B cell (primary cell): ENCODE results near the gene SPEG. TPM values are rescaled to one million over a fixed set of nuclear protein-coding genes. Genes with fewer than 3 reads are reported as not detected.

ENCODE experiments used
- ATAC-seq: fragments of 200-7000 bp; cut with Tn5 transposase; one replicate; pipeline ENCODE4 v1.10.0; 2021; ENCODE audit warnings: low read depth, mild to moderate bottlenecking, moderate number of reproducible peaks, moderate library complexity
- CTCF ChIA-PET: fragments of 350-600 bp; sonication (Branson Sonifier 250); formaldehyde crosslinking; loops from one replicate; lab custom pipeline; 2021; ENCODE audit warnings: antibody characterized with exemption, inconsistent platforms; lab: Charles Lee
- POLR2A ChIA-PET: fragments of 350-600 bp; sonication (Branson Sonifier 250); formaldehyde crosslinking; loops from one replicate; lab custom pipeline; 2021; ENCODE audit warnings: antibody characterized with exemption; lab: Charles Lee
- DNase-seq: peaks from one replicate; pipeline ENCODE4 v3.0.0; 2013
- H2AFZ ChIP-seq: 2 replicates; pipeline ENCODE4 v1.6.1; 2012; ENCODE audit warnings: mild to moderate bottlenecking, low read depth, low read length; ENCODE audit not compliant: insufficient read depth, poor library complexity, severe bottlenecking
- H3K27ac ChIP-seq, 2 donors: 1 replicate in 1 of 2; 2 replicates in 1 of 2; pipeline ENCODE4 v1.5.1; 2012 to 2013; ENCODE audit warnings: low read length in 2 of 2, mild to moderate bottlenecking in 2 of 2, moderate library complexity in 1 of 2
- H3K27me3 ChIP-seq, 4 experiments: fragments of 200-600 bp in 1 of 4; sonication (generic) in 1 of 4; replicated peaks in 1 of 4; 1 replicate in 2 of 4; 2 replicates in 2 of 4; pipeline versions ENCODE4 v1.6.1 to v1.7.0; 2013 to 2016; ENCODE audit warnings: low read length in 3 of 4, mild to moderate bottlenecking in 2 of 4, mixed read lengths in 1 of 4, moderate library complexity in 1 of 4; ENCODE audit not compliant: insufficient read depth in 4 of 4, control insufficient read depth in 3 of 4; ENCODE audit errors: control extremely low read depth in 1 of 4
- H3K36me3 ChIP-seq, 2 experiments: replicated peaks in 1 of 2; 1 replicate in 1 of 2; 2 replicates in 1 of 2; pipeline versions ENCODE4 v1.6.1 to v1.7.1; 2013; ENCODE audit warnings: low read length in 1 of 2; ENCODE audit not compliant: insufficient read depth in 2 of 2, control insufficient read depth in 1 of 2; ENCODE audit errors: control extremely low read depth in 1 of 2, extremely low read depth in 1 of 2
- H3K4me1 ChIP-seq, 2 donors: fragments of 200-600 bp in 1 of 2; sonication (generic) in 1 of 2; 1 replicate in 1 of 2; 2 replicates in 1 of 2; pipeline versions ENCODE4 v1.5.1 to v1.6.1; 2013 to 2017; ENCODE audit warnings: low read length in 2 of 2; ENCODE audit not compliant: control insufficient read depth in 2 of 2, insufficient read depth in 2 of 2
- H3K4me2 ChIP-seq: replicated peaks from 2 replicates; pipeline ENCODE3; 2012; ENCODE audit warnings: mild to moderate bottlenecking, low read depth, low read length; ENCODE audit not compliant: poor library complexity, severe bottlenecking
- H3K4me3 ChIP-seq, 5 experiments: fragments of 200-600 bp in 1 of 5; sonication (generic) in 1 of 5; 1 replicate in 3 of 5; 2 replicates in 2 of 5; pipeline versions ENCODE4 v1.5.1 to v1.7.0; 2011 to 2016; ENCODE audit warnings: low read length in 4 of 5, mild to moderate bottlenecking in 4 of 5, low read depth in 2 of 5, control low read depth in 1 of 5, moderate library complexity in 1 of 5; ENCODE audit not compliant: insufficient read depth in 1 of 5; ENCODE audit errors: control extremely low read depth in 1 of 5, extremely low read depth in 1 of 5
- H3K79me2 ChIP-seq: fragments of 200-600 bp; sonication (generic); one replicate; pipeline ENCODE4 v1.6.0; 2016; ENCODE audit warnings: low read length; ENCODE audit not compliant: control insufficient read depth, insufficient read depth
- H3K9ac ChIP-seq: fragments of 200-600 bp; sonication (generic); 2 replicates; pipeline ENCODE4 v1.6.1; 2017; ENCODE audit warnings: mild to moderate bottlenecking, low read length, moderate library complexity
- H3K9me3 ChIP-seq, 3 donors: one replicate each; pipeline versions ENCODE4 v1.6.1 to v1.7.1; 2013; ENCODE audit warnings: low read length in 2 of 3; ENCODE audit not compliant: control insufficient read depth in 2 of 3, insufficient read depth in 1 of 3; ENCODE audit errors: control extremely low read depth in 1 of 3
- H4K20me1 ChIP-seq: 2 replicates; pipeline ENCODE4 v1.6.0; 2012; ENCODE audit warnings: mild to moderate bottlenecking, low read length; ENCODE audit not compliant: insufficient read depth, control insufficient read depth, poor library complexity, severe bottlenecking
- H3K27ac Mint-ChIP-seq: one replicate; pipeline ENCODE4 v1.8.0; 2021; ENCODE audit warnings: mixed read lengths
- H3K27me3 Mint-ChIP-seq: one replicate; pipeline ENCODE4 v1.8.0; 2021; ENCODE audit warnings: mixed read lengths
- H3K4me1 Mint-ChIP-seq: one replicate; pipeline ENCODE4 v1.8.0; 2021; ENCODE audit warnings: mixed read lengths
- H3K4me3 Mint-ChIP-seq: one replicate; pipeline ENCODE4 v1.8.0; 2021; ENCODE audit warnings: mixed read lengths
- H3K9me3 Mint-ChIP-seq: one replicate; pipeline ENCODE4 v1.8.0; 2022; ENCODE audit warnings: mixed read lengths; ENCODE audit not compliant: insufficient read depth
- CTCF ChIP-seq: fragments of 200-600 bp; IDR thresholded peaks from one replicate; pipeline ENCODE4 v1.8.0; 2022; ENCODE audit warnings: antibody characterized with exemption, mild to moderate bottlenecking
- EZH2 ChIP-seq: IDR thresholded peaks from 2 replicates; pipeline ENCODE4 v1.6.1; 2012; ENCODE audit warnings: borderline replicate concordance, low read depth, mild to moderate bottlenecking, moderate library complexity, low read length; ENCODE audit not compliant: insufficient read depth, poor library complexity, severe bottlenecking
- WGBS: methylation state at CpG from one replicate; pipeline ENCODE4 v1.1.5; 2013; ENCODE audit warnings: missing lambda C conversion rate; ENCODE audit not compliant: insufficient coverage; 5-methylcytosine and 5-hydroxymethylcytosine counted together
- intact Hi-C: fragments of 100-400 bp; cut with micrococcal nuclease; formaldehyde crosslinking; loops from one replicate; pipeline ENCODE4 v1.10.0; 2022
- polyA plus RNA-seq: library from polyadenylated mRNA; depleted of rRNA; stranded (reverse); fragments of >200 nt; gene quantifications from 2 replicates; pipeline ENCODE4 v1.2.3, GENCODE V29; 2012
- total RNA-seq, 2 donors: library from RNA; stranded (reverse); fragments of 120-200 nt in 1 of 2; gene quantifications; 1 replicate in 1 of 2; 2 replicates in 1 of 2; pipeline versions ENCODE4 v1.2.3 to v1.2.4, GENCODE V29; 2013 to 2022

The SPEG gene
- total and polyA plus RNA-seq, 2 donors (not counting 1 experiment from before 2014, with no cell fraction given), result 0.03 to 0.74 TPM

GRCh38 chr2:219437141-219437540 lies 2.5 kb downstream of the SPEG start:
- Mint-ChIP-seq H3K4me3 (no peak overlapping the region), H3K9me3 (no peaks in the 10 kb centered on the region), H3K27me3 (peaks cover 47% of the 10 kb centered on the region), H3K4me1 (peaks cover 9% of the 10 kb centered on the region), H3K27ac (no peak overlapping the region)
- Histone ChIP-seq H2AFZ (no peak overlapping the region), H3K9me3 (peaks cover 0 to 10% (median 0%) of the 10 kb centered on the region in 3 donors), H3K4me3 (no peak overlapping the region), H3K4me1 (peaks cover 6 to 10% of the 10 kb centered on the region in 2 donors), H3K4me2 (no peak overlapping the region), H4K20me1 (no peaks in the 10 kb centered on the region), H3K27me3 (peaks cover 0 to 56% (median 20%) of the 10 kb centered on the region in 4 experiments), H3K27ac (no peak overlapping the region), H3K36me3 (no peaks in the 10 kb centered on the region), H3K79me2 (no peaks in the 10 kb centered on the region), H3K9ac (no peak overlapping the region)
- ChIA-PET POLR2A (no interaction called here), CTCF (no interaction called here)
- DNase-seq, result no peak
- intact Hi-C loops, result no loop called here
- TF ChIP-seq EZH2, result no peak
- no peak for TF ChIP-seq CTCF
- ATAC-seq, result no peak
- 96% methylated on average over 3 of the region's 3 CpGs for WGBS

GRCh38 chr2:219437690-219438206 lies 3.1 kb downstream of the SPEG start:
- Mint-ChIP-seq H3K27me3 (peaks cover 49% of the 10 kb centered on the region), H3K9me3 (no peaks in the 10 kb centered on the region), H3K4me1 (peaks cover 13% of the 10 kb centered on the region), H3K4me3 (no peak overlapping the region), H3K27ac (no peak overlapping the region)
- TF ChIP-seq CTCF (no peak), EZH2 (no peak)
- CTCF ChIA-PET, result no interaction called here
- Histone ChIP-seq H3K4me3 (no peak overlapping the region), H3K4me1 (peaks cover 6 to 12% of the 10 kb centered on the region in 2 donors), H3K36me3 (no peaks in the 10 kb centered on the region), H3K9me3 (peaks cover 0 to 10% (median 0%) of the 10 kb centered on the region in 3 donors), H3K79me2 (no peaks in the 10 kb centered on the region), H2AFZ (no peak overlapping the region), H3K27ac (no peak overlapping the region), H4K20me1 (no peaks in the 10 kb centered on the region), H3K9ac (no peak overlapping the region), H3K4me2 (no peak overlapping the region), H3K27me3 (peaks cover 0 to 61% (median 22%) of the 10 kb centered on the region in 4 experiments)
- DNase-seq, result no peak
- 87% methylated on average over 5 of the region's 6 CpGs for WGBS
- intact Hi-C loops, result no loop called here
- POLR2A ChIA-PET, result no interaction called here
- no peak for ATAC-seq
